ACC112 (cell line): ENCODE data around the gene FAAH.

ENCODE experiments used
- H2AFZ ChIP-seq: fragments of 200-600 bp; sonication (generic); one replicate; pipeline ENCODE4 v1.6.0; 2017; ENCODE audit warnings: antibody characterized with exemption, low read length; ENCODE audit not compliant: unreplicated experiment
- H3K27ac ChIP-seq: fragments of 200-600 bp; sonication (generic); 2 replicates; pipeline ENCODE4 v1.5.1; 2014; ENCODE audit warnings: low read depth, mild to moderate bottlenecking, antibody characterized with exemption, low read length, moderate library complexity
- H3K27me3 ChIP-seq: fragments of 200-600 bp; sonication (generic); 2 replicates; pipeline ENCODE4 v1.6.1; 2014; ENCODE audit warnings: mild to moderate bottlenecking, antibody characterized with exemption, low read length, moderate library complexity, mixed read lengths; ENCODE audit not compliant: insufficient read depth
- H3K36me3 ChIP-seq: fragments of 200-600 bp; sonication (generic); 2 replicates; pipeline ENCODE4 v1.6.1; 2016; ENCODE audit warnings: mild to moderate bottlenecking, antibody characterized with exemption, low read length, moderate library complexity, mixed read lengths; ENCODE audit not compliant: insufficient read depth
- H3K4me1 ChIP-seq: fragments of 200-600 bp; sonication (generic); one replicate; pipeline ENCODE4 v1.6.1; 2016; ENCODE audit warnings: low read length, mixed read lengths; ENCODE audit not compliant: insufficient read depth, unreplicated experiment, control insufficient read depth
- H3K4me3 ChIP-seq: fragments of 200-600 bp; sonication (generic); 2 replicates; pipeline ENCODE4 v1.5.1; 2014; ENCODE audit warnings: mild to moderate bottlenecking, low read depth, low read length
- H3K79me2 ChIP-seq: fragments of 200-600 bp; sonication (generic); one replicate; pipeline ENCODE4 v1.6.0; 2016; ENCODE audit warnings: low read length; ENCODE audit not compliant: control insufficient read depth, unreplicated experiment, insufficient read depth

The FAAH gene

DNA sequence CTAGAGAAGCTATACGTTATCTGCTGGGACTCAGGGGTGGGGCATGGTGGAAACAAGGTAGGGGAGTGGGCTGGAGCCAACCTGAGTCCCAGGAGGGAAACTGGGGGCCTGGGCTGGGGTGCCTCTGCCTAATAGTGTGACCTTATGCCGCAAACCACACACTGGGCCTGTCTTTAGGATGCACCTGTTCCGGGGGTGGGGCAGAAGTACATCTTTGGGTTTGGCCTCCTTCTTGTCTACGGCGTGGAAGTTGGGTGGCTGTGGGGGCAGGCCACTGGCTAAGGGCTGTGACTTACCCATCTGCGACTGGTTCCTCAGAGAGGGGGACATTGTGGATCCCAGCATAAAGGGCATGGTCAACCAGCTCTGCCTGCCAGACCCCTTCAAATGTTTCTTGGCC is 44.2 kb downstream of the FAAH start:
- no peak overlapping the region for H3K27ac ChIP-seq
- H2AFZ ChIP-seq, result no peak overlapping the region
- peaks cover 3% of the 10 kb centered on the region for H3K4me1 ChIP-seq
- H3K36me3 ChIP-seq, result no peaks in the 10 kb centered on the region
- H3K4me3 ChIP-seq, result no peak overlapping the region
- H3K27me3 ChIP-seq, result peaks cover 44% of the 10 kb centered on the region
- no peaks in the 10 kb centered on the region for H3K79me2 ChIP-seq

DNA sequence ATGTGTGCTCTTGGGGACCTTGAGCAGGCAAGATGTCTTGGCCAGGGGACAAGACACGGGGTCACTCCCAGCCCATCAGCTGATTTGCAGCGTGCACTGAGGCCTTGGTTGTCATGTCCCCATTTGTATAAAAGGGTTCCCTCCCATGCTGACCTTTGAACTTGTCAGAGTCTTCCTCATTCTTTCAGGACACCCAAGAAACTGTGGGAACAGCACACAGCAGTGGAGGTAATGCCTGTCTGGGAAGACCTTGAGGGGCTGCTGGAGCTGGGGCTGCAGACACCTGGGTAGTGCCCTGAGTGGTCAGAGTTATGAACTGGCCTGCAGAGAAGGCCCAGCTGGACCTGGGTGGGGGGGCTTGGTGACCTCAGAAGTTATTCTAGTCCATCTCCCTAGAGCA is 46.4 kb downstream of the FAAH start:
- Histone ChIP-seq H2AFZ (no peak overlapping the region), H3K79me2 (no peaks in the 10 kb centered on the region)

DNA sequence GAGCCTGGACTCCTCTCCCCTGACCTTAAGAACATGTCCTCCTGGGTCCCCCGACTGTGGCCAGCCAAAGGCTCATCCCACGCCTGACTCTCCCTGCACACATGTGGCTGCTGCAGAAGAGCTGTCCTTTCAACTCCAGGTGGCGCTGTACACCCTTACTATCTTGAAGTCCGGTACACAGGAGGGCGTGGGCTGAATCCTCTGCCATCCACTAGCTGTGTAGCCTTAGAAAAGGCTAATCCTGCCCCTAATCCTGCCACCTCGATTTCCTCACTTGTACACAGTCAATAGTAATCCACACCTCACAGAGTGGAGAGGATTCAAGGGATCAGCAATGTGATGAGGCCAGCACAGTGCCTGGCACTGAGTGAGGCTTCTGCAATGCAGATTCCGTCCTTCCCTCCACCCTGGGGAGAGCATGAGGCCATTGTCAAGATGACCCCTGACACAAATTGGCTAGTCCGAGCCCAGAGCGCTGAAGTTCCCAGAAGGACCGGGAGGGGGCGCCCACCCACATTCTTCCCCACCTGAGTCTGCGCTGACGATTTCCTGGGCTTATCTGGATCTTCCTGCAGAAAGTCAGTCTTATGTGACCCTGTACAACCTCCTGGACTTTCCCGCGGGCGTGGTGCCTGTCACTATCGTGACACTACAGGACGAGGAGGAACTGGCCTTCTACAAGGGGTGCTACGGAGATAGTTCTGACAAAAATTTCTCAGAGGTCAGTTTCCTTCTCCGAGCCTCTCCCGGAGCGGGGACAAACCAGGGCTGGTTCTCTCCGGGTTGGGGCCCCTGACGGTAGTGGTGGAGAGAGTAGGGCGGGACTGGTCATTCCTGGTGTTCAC is 48.4 kb downstream of the FAAH start:
- peak overlapping the region; percentile 96 for H2AFZ ChIP-seq
- peak overlapping the region; percentile 81 for H3K4me3 ChIP-seq
- H3K36me3 ChIP-seq, result no peaks in the 10 kb centered on the region
- no peaks in the 10 kb centered on the region for H3K79me2 ChIP-seq
- peaks cover 13% of the 10 kb centered on the region for H3K27me3 ChIP-seq
- peaks cover 3% of the 10 kb centered on the region for H3K4me1 ChIP-seq
- peak overlapping the region; percentile 17; the same call in 1 of the 2 replicates for H3K27ac ChIP-seq

More for the DNA sequence above, 46.4 kb downstream of the FAAH start:
- Histone ChIP-seq H3K27ac (no peak overlapping the region), H3K4me1 (peaks cover 3% of the 10 kb centered on the region), H3K27me3 (peaks cover 26% of the 10 kb centered on the region), H3K4me3 (no peak overlapping the region), H3K36me3 (no peaks in the 10 kb centered on the region)

DNA sequence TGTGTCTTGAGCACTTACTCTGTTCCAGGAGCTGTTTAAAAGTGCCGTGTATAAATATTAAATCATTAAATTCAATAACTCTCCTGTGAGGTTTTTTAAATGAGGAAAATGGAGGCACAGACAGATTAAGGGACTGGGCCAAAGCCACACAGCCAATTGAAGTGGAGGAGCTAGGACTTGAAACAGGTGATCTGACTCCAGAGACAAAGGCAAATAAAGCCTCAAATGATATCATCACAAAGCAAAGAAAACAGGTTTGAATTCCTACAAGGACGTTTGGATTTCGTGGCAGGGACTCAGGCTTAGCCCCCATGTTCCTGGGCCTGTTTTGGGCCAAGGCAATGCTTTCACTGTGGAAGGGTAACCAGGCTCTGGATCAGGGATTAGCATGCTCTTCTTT is 50.3 kb downstream of the FAAH start:
- peaks cover 19% of the 10 kb centered on the region for H3K27me3 ChIP-seq
- H3K4me1 ChIP-seq, result peaks cover 3% of the 10 kb centered on the region
- H3K27ac ChIP-seq, result no peak overlapping the region
- H3K79me2 ChIP-seq, result no peaks in the 10 kb centered on the region
- no peaks in the 10 kb centered on the region for H3K36me3 ChIP-seq
- no peak overlapping the region for H2AFZ ChIP-seq
- no peak overlapping the region for H3K4me3 ChIP-seq

DNA sequence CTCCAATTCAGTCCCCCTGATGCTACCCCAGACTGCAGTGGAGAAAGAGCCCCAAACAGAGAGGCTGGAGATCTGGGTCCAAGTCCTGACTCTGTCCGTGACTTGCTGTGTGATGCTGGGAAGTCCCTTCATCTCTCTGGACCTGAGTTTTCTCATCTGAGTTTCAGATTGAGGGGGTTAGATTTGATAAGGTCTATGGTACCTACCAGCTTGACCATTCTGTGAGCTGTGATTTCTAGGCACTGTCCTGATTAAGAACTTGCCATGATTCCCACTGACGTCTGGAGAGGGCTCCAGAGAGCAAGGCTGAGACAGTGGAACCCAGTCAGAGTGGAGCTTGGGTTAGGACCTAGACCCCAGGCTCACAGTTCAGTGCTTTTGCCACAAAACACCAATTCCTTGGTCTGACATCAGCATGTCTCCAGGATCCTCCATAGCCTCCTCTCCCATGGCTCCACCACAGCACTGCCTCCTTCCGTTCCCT is 51.7 kb downstream of the FAAH start:
- Histone ChIP-seq H3K79me2 (no peaks in the 10 kb centered on the region), H3K4me3 (no peak overlapping the region), H3K27ac (no peak overlapping the region), H3K27me3 (peaks cover 19% of the 10 kb centered on the region), H3K4me1 (peaks cover 3% of the 10 kb centered on the region), H3K36me3 (no peaks in the 10 kb centered on the region), H2AFZ (no peak overlapping the region)

DNA sequence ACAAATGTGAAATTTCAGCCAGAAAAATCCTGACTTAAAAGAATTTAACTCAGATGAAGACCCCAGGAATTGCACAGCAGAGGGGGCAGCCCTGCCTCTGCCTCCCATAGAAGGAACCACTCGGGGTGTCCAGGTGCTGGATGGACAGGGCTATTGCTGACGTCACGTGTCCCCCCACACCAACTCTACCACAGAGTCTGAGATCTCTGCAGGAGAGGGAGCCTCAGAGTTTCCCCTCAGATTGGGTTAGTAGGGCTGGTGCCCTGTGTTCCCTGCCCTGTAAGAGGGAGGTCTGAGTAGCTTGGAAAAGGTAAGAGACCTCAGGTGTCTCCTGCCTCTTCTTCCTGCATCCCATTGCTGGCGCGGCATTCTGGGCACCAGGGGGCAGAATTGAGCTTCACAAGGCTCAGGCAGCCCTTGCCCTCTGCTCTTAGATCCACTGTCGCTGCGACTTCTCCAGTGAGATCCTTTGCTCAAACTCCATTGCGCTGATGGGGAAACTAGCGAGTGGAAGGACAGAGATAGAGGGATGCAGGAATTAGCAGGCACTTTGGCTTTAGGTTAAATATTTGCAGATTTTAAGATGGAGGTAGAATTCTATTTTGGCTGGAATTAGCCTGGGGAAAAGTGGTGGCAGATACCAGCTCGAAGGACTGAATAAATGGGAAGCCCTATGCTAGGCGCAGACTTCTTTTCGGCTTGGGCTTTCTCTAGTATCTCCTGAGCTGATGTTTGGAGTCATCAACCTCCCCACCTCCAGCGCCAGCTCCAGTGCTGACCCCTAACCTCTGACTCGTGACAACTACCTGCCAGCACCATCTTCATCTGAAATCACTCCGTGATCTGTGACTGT is 52.8 kb downstream of the FAAH start:
- no peaks in the 10 kb centered on the region for H3K79me2 ChIP-seq
- H2AFZ ChIP-seq, result no peak overlapping the region
- H3K36me3 ChIP-seq, result no peaks in the 10 kb centered on the region
- H3K4me3 ChIP-seq, result no peak overlapping the region
- peaks cover 19% of the 10 kb centered on the region for H3K27me3 ChIP-seq
- H3K27ac ChIP-seq, result no peak overlapping the region
- peaks cover 3% of the 10 kb centered on the region for H3K4me1 ChIP-seq

DNA sequence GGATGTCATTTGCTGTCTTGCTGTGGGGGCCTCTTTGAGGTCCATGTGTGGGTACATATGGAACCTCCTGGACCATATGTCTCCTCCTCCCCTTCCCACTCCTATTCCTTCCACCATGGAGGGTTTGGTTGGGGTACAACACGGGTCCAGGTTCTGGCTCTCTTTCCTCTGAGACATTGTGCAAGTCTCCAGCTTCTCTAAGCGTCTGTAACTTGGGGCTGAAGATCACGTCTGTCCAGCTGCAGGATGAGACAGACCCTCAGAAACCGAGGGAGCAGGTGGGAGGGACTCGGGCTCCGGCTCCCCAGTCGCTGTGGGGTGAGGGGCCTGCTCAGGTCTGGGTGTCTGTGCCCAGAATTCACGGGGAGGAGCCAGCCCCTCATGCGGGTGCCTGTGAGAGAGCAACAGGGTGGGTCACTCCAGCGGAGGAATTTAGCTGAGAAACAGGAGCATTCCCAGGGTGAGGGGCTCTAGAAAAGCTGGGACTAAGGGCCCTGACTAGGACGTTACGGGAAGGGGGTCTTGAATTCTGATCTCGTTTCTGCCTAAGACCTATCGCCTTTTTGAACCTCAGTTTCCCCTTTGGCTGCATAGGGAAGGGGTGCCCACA is 53.5 kb downstream of the FAAH start:
- H3K4me3 ChIP-seq, result no peak overlapping the region
- no peaks in the 10 kb centered on the region for H3K79me2 ChIP-seq
- peaks cover 19% of the 10 kb centered on the region for H3K27me3 ChIP-seq

DNA sequence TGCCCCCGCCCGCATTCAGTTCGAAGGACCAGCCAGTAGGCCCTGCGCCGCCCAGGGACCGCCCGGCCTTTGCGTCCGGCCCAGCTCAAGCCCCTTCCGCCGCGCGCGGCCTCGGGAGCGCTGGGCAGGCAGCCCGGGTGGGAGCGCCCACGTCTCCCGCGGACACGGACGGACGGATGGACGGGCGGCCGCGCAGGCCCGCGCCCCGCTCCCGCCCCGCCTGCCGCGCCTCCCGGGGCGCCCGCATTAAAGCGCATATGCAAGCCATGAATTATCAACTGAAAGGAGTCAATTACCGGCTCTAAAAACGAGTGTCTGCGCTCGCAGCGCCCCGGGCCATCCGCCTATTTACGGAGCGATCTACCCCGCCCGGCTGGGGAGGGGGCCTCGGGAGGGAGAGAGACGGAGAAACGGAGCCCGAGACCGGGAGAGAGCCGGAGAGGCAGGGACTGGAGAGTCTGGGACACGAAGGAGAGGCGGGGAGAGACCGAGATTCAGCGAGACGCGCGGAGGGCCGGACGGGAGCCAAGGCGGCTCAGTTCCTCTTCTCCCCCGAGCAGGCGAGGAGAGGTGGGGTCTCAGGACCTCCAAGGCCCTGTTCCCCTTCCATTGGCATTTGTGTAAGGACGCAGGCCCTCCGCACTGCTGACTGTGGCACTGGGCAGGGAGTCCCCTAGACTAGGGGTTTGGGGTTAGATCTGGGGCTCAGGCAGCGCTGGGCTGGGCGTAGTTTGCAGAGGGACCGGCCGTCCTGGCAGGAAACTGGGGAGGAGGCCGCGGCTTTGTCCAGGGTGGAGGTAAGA is 54.2 kb downstream of the FAAH start:
- Histone ChIP-seq H2AFZ (peak overlapping the region; percentile 13), H3K4me1 (no peaks in the 10 kb centered on the region), H3K27ac (no peak overlapping the region), H3K79me2 (no peaks in the 10 kb centered on the region), H3K4me3 (peak overlapping the region; percentile 56; the same call in 1 of the 2 replicates), H3K36me3 (no peaks in the 10 kb centered on the region), H3K27me3 (peaks cover 19% of the 10 kb centered on the region)

More for the DNA sequence above, 53.5 kb downstream of the FAAH start:
- Histone ChIP-seq H3K36me3 (no peaks in the 10 kb centered on the region), H2AFZ (no peak overlapping the region), H3K4me1 (no peaks in the 10 kb centered on the region), H3K27ac (no peak overlapping the region)

DNA sequence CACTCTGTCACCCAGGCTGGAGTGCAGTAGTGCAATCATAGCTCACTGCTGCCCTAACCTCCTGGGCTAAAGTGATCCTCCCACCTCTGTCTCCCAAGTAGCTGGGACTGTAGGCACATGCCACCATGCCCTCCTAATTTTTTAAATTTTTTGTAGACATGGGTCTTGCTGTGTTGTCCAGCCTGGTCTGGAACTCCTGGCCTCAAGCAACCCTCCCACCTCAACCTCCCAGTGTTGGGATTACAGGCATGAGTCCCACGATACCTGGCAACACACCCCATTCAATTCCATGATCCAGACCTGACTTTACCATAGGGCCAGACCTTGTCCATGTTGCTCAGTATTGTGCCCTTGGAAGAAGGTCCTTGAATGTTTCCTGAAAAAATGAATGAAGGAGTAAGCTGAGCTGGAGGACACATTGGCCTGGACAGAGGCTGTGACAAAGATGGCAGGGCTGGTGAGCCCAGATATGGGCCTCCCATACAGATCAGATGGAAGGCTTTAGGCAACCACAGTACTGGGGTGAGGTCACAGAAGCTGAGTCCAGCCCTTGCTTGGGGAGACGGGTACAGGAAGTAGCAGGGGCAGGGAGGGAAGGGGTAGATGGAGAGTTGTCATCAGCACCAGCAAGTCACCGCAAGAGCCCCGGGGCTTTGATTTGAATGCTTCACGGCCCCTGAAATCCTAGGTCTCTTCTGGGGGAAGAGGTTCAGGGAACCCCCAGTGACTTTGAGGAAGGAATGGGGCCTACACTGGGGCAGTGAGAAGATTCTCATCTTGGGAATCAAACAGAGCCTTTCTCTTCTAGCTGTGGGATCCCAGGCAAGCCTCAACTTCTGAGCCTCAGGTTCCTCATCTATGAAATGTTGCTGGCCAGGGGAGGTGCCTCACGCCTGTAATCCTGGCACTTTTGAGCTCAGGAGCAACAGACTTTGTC is 55.4 kb downstream of the FAAH start:
- Histone ChIP-seq H3K27me3 (peaks cover 19% of the 10 kb centered on the region), H2AFZ (no peak overlapping the region), H3K4me1 (no peaks in the 10 kb centered on the region)

More for the DNA sequence above, 55.4 kb downstream of the FAAH start:
- Histone ChIP-seq H3K79me2 (no peaks in the 10 kb centered on the region), H3K36me3 (no peaks in the 10 kb centered on the region), H3K27ac (no peak overlapping the region), H3K4me3 (no peak overlapping the region)
